Panc1 (cell line): ENCODE measurements around the gene MAGEF1. TPM values are rescaled to one million over a fixed set of nuclear protein-coding genes. Genes with fewer than 3 reads are reported as not detected.

ENCODE experiments used
- ATAC-seq: fragments of 200-7000 bp; cut with Tn5 transposase; 2 replicates; pipeline ENCODE4 v1.9.1; 2020; ENCODE audit warnings: mild to moderate bottlenecking, moderate library complexity
- BruUV-seq: library from RNA; stranded (reverse); fragments of 400-500 nt; replicated peaks from 2 replicates; lab custom pipeline; 2021; lab: Mats Ljungman, UMichigan
- CTCF ChIA-PET: fragments of 300-600 bp; sonication (Branson Sonifier 250); formaldehyde crosslinking; loops from one replicate; lab custom pipeline; 2022; ENCODE audit warnings: antibody characterized with exemption; lab: Charles Lee
- POLR2A ChIA-PET: fragments of 300-600 bp; sonication (Branson Sonifier 250); formaldehyde crosslinking; loops from one replicate; lab custom pipeline; 2022; ENCODE audit warnings: antibody characterized with exemption; lab: Charles Lee
- DNase-seq: peaks from one replicate; pipeline ENCODE4 v3.0.0-alpha.2; 2010; ENCODE audit warnings: low read depth, low spot score
- H3K27ac ChIP-seq: 2 replicates; pipeline ENCODE4 v1.5.1; 2011; ENCODE audit warnings: mild to moderate bottlenecking, low read length, inconsistent platforms
- H3K27me3 ChIP-seq: fragments of 200-500 bp; sonication (Bioruptor generic); 2 replicates; pipeline ENCODE4 v1.6.0; 2014; ENCODE audit warnings: low read length, inconsistent platforms; ENCODE audit not compliant: control insufficient read depth, insufficient read depth
- H3K36me3 ChIP-seq: fragments of 200-500 bp; sonication (Bioruptor generic); 2 replicates; pipeline ENCODE4 v1.5.1; 2014; ENCODE audit warnings: inconsistent platforms, mild to moderate bottlenecking, low read length, moderate library complexity; ENCODE audit not compliant: control insufficient read depth, insufficient read depth
- H3K4me1 ChIP-seq: 2 replicates; pipeline ENCODE4 v1.5.1; 2011; ENCODE audit warnings: inconsistent platforms, mild to moderate bottlenecking, low read length, moderate library complexity; ENCODE audit not compliant: control insufficient read depth, insufficient read depth
- H3K4me3 ChIP-seq, 2 experiments: 2 replicates each; pipeline ENCODE4 v1.5.1; 2011 to 2012; ENCODE audit warnings: low read depth in 2 of 2, low read length in 2 of 2, mild to moderate bottlenecking in 2 of 2, inconsistent platforms in 1 of 2, moderate library complexity in 1 of 2
- H3K9me3 ChIP-seq: fragments of 200-500 bp; sonication (Bioruptor generic); 2 replicates; pipeline ENCODE4 v1.5.1; 2014; ENCODE audit warnings: low read depth, mild to moderate bottlenecking, inconsistent platforms, low read length, moderate library complexity; ENCODE audit not compliant: control insufficient read depth, insufficient read depth
- CTCF ChIP-seq: fragments of 450-650 bp; IDR thresholded peaks from 2 replicates; pipeline ENCODE4 v1.5.1; 2017; ENCODE audit warnings: mild to moderate bottlenecking
- POLR2AphosphoS5 ChIP-seq: IDR thresholded peaks from 2 replicates; pipeline ENCODE4 v1.6.1; 2012; ENCODE audit warnings: mild to moderate bottlenecking, low read depth, low read length, moderate library complexity
- REST ChIP-seq, 2 experiments: IDR thresholded peaks; 2 replicates each; pipeline ENCODE4 v1.6.1; 2011 to 2012; ENCODE audit warnings: low read depth in 2 of 2, control low read depth in 1 of 2, low read length in 1 of 2, mild to moderate bottlenecking in 1 of 2, moderate library complexity in 1 of 2; ENCODE audit not compliant: insufficient read depth in 1 of 2
- SIN3A ChIP-seq: IDR thresholded peaks from 2 replicates; pipeline ENCODE4 v1.6.1; 2012; ENCODE audit warnings: low read depth, mild to moderate bottlenecking, low read length, moderate library complexity, borderline replicate concordance; ENCODE audit not compliant: insufficient read depth
- TCF7L2 ChIP-seq: IDR thresholded peaks from 2 replicates; pipeline ENCODE4 v1.6.1; 2011; ENCODE audit warnings: mild to moderate bottlenecking, low read depth, low read length, inconsistent platforms
- in situ Hi-C: cut with HindIII; loops from 2 replicates; pipeline ENCODE4 v1.10.0; 2016; ENCODE audit warnings: low sequenced_read_pairs, low pct_unique_long_range_greater_than_20kb
- intact Hi-C: fragments of 100-400 bp; cut with micrococcal nuclease; formaldehyde crosslinking; loops from one replicate; pipeline ENCODE4 v1.10.0; 2022; ENCODE audit not compliant: unreplicated experiment
- total RNA-seq: library from RNA; stranded (reverse); gene quantifications from one replicate; pipeline ENCODE4 v1.2.1, GENCODE V29; 2021; ENCODE audit not compliant: unreplicated experiment

The MAGEF1 gene
- total RNA-seq, 1 experiment from 2014 or later = 27.7 TPM

GRCh38 chr3:184688251-184688881, 23.5 kb downstream of the MAGEF1 start:
- no peak for ATAC-seq
- Histone ChIP-seq H3K9me3 (no peaks in the 10 kb centered on the region), H3K27ac (no peak overlapping the region), H3K4me3 (no peak overlapping the region), H3K4me1 (no peaks in the 10 kb centered on the region), H3K27me3 (no peaks in the 10 kb centered on the region), H3K36me3 (no peaks in the 10 kb centered on the region)
- intact Hi-C loops = no loop called here
- DNase-seq = no peak
- BruUV-seq = no TSS peak
- ChIA-PET POLR2A (no interaction called here), CTCF (no interaction called here)
- TF ChIP-seq POLR2AphosphoS5 (no peak), CTCF (no peak), REST (IDR thresholded peaks at IDR 0.05; ENCODE audit: insufficient read depth in 1 of 2, low read depth in 2 of 2, low read length in 1 of 2) (no peak), TCF7L2 (no peak), SIN3A (no peak)
- in situ Hi-C loops = no loop called here

GRCh38 chr3:184687363-184688015, 24.4 kb downstream of the MAGEF1 start:
- Histone ChIP-seq H3K27ac (no peak overlapping the region), H3K36me3 (no peaks in the 10 kb centered on the region), H3K4me3 (no peak overlapping the region), H3K27me3 (no peaks in the 10 kb centered on the region), H3K4me1 (no peaks in the 10 kb centered on the region), H3K9me3 (no peaks in the 10 kb centered on the region)
- in situ Hi-C loops = no loop called here
- CTCF ChIA-PET = no interaction called here
- intact Hi-C loops = no loop called here
- TF ChIP-seq SIN3A (no peak), CTCF (no peak), REST (IDR thresholded peaks at IDR 0.05; ENCODE audit: insufficient read depth in 1 of 2, low read depth in 2 of 2, low read length in 1 of 2) (no peak), POLR2AphosphoS5 (no peak), TCF7L2 (no peak)
- POLR2A ChIA-PET = no interaction called here
- DNase-seq (no peak), ATAC-seq (no peak)
- no TSS peak for BruUV-seq
